ENCODE data around the gene SLC9A3. TPM values are rescaled to one million over a fixed set of nuclear protein-coding genes. Genes with fewer than 3 reads are reported as not detected.
A peak's percentile ranks its signal among the peaks of the same experiment; 100 is the strongest.

Gene SLC9A3
- total and polyA plus RNA-seq, 2 of the 13 experiments (the other 11 are each of a cell fraction or from before 2014, with no cell fraction given), result 1.5 to 1.8 TPM

DNA sequence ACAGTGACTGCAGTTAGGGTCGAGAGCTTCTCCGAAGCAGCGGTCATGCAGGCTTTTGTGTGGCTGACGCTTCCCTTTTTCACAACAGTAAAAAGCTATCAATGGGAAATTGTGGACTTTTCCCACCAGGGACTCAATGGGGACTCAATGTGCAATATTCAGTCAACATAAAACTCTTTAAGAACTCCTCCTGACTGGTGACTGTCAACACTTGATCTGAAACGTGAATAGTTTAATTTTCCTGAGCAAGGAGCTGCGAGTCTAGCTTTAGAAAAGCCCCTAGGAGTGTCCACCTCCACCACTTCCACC, 52.5 kb downstream of the SLC9A3 start:
- H3K79me2 ChIP-seq (ENCODE audit: insufficient read depth, low read length), result peaks cover 3% of the 10 kb centered on the region
- H3K4me3 ChIP-seq (replicated peaks in 1 of 3; ENCODE audit: insufficient read depth in 1 of 3, low read depth in 2 of 3, low read length in 3 of 3), result peak overlapping the region; percentile 52 to 81 (median 59); a peak in 5 of 6 replicates
- H3K4me2 ChIP-seq (ENCODE audit: low read depth, low read length), result peak overlapping the region; percentile 82
- H4K20me1 ChIP-seq (ENCODE audit: insufficient read depth, low read length), result peaks cover 4% of the 10 kb centered on the region; the same call in 1 of the 2 replicates
- H3K36me3 ChIP-seq (replicated peaks in 1 of 2; ENCODE audit: control insufficient read depth in 1 of 2, insufficient read depth in 2 of 2, low read length in 2 of 2), result peaks cover 0 to 4% of the 10 kb centered on the region in 2 experiments; a peak in 2 of 5 replicates
- H2AFZ ChIP-seq (ENCODE audit: low read length), result no peak overlapping the region
- CTCF ChIA-PET (ENCODE audit: low intra/inter-chr PET ratio, low total read pairs), result no interaction called here
- TF ChIP-seq ZNF678 (CRISPR knock-in tag; IDR thresholded peaks at IDR 0.05) (no peak), ZNF850 (CRISPR knock-in tag; conservative IDR thresholded peaks at IDR 0.05) (0 out of 2 replicates have a peak, but pooled peaks have one; percentile 40), ZNF746 (CRISPR knock-in tag; IDR thresholded peaks at IDR 0.05) (no peak), NR2F6 (IDR thresholded peaks at IDR 0.05) (no peak), NR2F6 (CRISPR knock-in tag; IDR thresholded peaks at IDR 0.05) (no peak), ZNF138 (CRISPR knock-in tag; IDR thresholded peaks at IDR 0.05; ENCODE audit: low read depth) (no peak), ZNF572 (CRISPR knock-in tag; IDR thresholded peaks at IDR 0.05) (no peak), GTF2F1 (IDR thresholded peaks at IDR 0.05; ENCODE audit: low read length) (no peak), SIX4 (CRISPR knock-in tag; IDR thresholded peaks at IDR 0.05) (no peak), ZNF530 (CRISPR knock-in tag; IDR thresholded peaks at IDR 0.05; ENCODE audit: low read depth) (no peak), ZNF670 (CRISPR knock-in tag; IDR thresholded peaks at IDR 0.05; ENCODE audit: borderline replicate concordance) (0 out of 2 replicates have a peak, but pooled peaks have one; percentile 36)
- TF ChIP-seq, protein P1, sequence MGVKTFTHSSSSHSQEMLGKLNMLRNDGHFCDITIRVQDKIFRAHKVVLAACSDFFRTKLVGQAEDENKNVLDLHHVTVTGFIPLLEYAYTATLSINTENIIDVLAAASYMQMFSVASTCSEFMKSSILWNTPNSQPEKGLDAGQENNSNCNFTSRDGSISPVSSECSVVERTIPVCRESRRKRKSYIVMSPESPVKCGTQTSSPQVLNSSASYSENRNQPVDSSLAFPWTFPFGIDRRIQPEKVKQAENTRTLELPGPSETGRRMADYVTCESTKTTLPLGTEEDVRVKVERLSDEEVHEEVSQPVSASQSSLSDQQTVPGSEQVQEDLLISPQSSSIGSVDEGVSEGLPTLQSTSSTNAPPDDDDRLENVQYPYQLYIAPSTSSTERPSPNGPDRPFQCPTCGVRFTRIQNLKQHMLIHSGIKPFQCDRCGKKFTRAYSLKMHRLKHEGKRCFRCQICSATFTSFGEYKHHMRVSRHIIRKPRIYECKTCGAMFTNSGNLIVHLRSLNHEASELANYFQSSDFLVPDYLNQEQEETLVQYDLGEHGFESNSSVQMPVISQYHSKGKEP (CRISPR knock-in tag; IDR thresholded peaks at IDR 0.05), result no peak
- TF ChIP-seq, protein P2, sequence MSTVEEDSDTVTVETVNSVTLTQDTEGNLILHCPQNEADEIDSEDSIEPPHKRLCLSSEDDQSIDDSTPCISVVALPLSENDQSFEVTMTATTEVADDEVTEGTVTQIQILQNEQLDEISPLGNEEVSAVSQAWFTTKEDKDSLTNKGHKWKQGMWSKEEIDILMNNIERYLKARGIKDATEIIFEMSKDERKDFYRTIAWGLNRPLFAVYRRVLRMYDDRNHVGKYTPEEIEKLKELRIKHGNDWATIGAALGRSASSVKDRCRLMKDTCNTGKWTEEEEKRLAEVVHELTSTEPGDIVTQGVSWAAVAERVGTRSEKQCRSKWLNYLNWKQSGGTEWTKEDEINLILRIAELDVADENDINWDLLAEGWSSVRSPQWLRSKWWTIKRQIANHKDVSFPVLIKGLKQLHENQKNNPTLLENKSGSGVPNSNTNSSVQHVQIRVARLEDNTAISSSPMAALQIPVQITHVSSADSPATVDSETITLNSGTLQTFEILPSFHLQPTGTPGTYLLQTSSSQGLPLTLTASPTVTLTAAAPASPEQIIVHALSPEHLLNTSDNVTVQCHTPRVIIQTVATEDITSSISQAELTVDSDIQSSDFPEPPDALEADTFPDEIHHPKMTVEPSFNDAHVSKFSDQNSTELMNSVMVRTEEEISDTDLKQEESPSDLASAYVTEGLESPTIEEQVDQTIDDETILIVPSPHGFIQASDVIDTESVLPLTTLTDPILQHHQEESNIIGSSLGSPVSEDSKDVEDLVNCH (CRISPR knock-in tag; IDR thresholded peaks at IDR 0.05), result no peak
- TF ChIP-seq, protein P3, sequence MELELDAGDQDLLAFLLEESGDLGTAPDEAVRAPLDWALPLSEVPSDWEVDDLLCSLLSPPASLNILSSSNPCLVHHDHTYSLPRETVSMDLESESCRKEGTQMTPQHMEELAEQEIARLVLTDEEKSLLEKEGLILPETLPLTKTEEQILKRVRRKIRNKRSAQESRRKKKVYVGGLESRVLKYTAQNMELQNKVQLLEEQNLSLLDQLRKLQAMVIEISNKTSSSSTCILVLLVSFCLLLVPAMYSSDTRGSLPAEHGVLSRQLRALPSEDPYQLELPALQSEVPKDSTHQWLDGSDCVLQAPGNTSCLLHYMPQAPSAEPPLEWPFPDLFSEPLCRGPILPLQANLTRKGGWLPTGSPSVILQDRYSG (CRISPR knock-in tag; IDR thresholded peaks at IDR 0.05), result no peak
- TF ChIP-seq, protein P4, sequence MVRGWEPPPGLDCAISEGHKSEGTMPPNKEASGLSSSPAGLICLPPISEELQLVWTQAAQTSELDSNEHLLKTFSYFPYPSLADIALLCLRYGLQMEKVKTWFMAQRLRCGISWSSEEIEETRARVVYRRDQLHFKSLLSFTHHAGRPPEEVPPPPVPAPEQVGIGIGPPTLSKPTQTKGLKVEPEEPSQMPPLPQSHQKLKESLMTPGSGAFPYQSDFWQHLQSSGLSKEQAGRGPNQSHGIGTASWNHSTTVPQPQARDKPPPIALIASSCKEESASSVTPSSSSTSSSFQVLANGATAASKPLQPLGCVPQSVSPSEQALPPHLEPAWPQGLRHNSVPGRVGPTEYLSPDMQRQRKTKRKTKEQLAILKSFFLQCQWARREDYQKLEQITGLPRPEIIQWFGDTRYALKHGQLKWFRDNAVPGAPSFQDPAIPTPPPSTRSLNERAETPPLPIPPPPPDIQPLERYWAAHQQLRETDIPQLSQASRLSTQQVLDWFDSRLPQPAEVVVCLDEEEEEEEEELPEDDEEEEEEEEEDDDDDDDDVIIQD (CRISPR knock-in tag; IDR thresholded peaks at IDR 0.05; ENCODE audit: low read depth), result no peak
- DNase-seq (ENCODE audit: low spot score), result no peak
- in situ Hi-C loops (cut with HindIII; ENCODE audit: extremely low pct_ligation_motif_present, low pct_unique_long_range_greater_than_20kb) (no loop called here), intact Hi-C loops (cut with micrococcal nuclease; ENCODE audit: unreplicated experiment) (loop anchor here (2.0 kb wide), 1 partner anchor 141 kb away; the partner anchor contains the start of gene CEP72)
- H3K9me3 ChIP-seq (ENCODE audit: low read length), result no peaks in the 10 kb centered on the region
- peaks cover 5 to 20% of the 10 kb centered on the region in 2 experiments for H3K27me3 ChIP-seq (ENCODE audit: control insufficient read depth in 1 of 2, insufficient read depth in 2 of 2, low read length in 2 of 2)
- BruUV-seq (replicated peaks), result no TSS peak
- POLR2A ChIA-PET, result interaction anchor here (2.6 kb wide), 1 partner anchor 25 kb away, joined by 14 read pairs; no protein-coding TSS in a partner anchor
- no peak overlapping the region for H3K27ac ChIP-seq (ENCODE audit: extremely low read length, insufficient read depth, low read length)
- no peak for ATAC-seq
- no peak for FAIRE-seq
- peak overlapping the region; percentile 87 for H3K9ac ChIP-seq (ENCODE audit: insufficient read depth, low read depth, low read length)
- WGBS (ENCODE audit: low lambda C conversion rate), result 81% methylated on average over 6 of the region's 6 CpGs
- peaks cover 32% of the 10 kb centered on the region for H3K4me1 ChIP-seq (ENCODE audit: insufficient read depth, low read length)

Data from HepG2 (cell line).